ENCODE results near the gene DCLK1.

The DCLK1 gene

DNA sequence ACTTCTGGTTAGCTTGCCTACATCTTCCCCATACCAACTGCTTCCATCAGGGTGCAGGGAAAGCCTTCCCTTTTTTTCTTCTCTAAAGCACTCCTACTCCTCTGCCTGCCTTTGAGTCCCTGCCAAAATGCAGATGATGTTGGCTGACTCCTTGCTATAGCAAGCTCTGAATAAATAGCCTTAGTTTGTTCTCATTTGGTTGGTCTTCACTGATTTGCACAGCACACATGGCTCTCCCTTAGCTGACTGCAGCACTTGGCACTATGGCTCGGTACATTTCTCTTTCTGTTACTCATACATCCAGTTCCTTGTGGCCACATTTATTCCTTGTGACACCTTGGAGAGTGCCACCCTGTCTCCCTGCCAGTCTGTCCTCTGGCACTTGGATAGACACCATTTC lies 249.8 kb downstream of the DCLK1 start:
- Histone ChIP-seq H3K4me2 (ENCODE audit: low read depth, low read length, poor library complexity, severe bottlenecking) (no peak overlapping the region), H3K9ac (ENCODE audit: low read depth, low read length, poor library complexity, severe bottlenecking) (no peak overlapping the region), H3K4me1 (ENCODE audit: insufficient read depth, low read length, poor library complexity, severe bottlenecking) (no peaks in the 10 kb centered on the region), H3K9me2 (replicated peaks; ENCODE audit: low read depth, low read length) (no peaks in the 10 kb centered on the region), H3K4me3 (ENCODE audit: low read length, poor library complexity, severe bottlenecking) (no peak overlapping the region), H3K36me3 (ENCODE audit: insufficient read depth, low read length) (no peaks in the 10 kb centered on the region), H2AFZ (ENCODE audit: low read length) (no peak overlapping the region), H3K79me2 (ENCODE audit: insufficient read depth, low read length) (no peaks in the 10 kb centered on the region), H3K27me3 (ENCODE audit: insufficient read depth, low read length, poor library complexity, severe bottlenecking) (no peaks in the 10 kb centered on the region), H4K20me1 (ENCODE audit: insufficient read depth, low read length, poor library complexity, severe bottlenecking) (no peaks in the 10 kb centered on the region), H3K9me3 (ENCODE audit: insufficient read depth, low read depth, low read length) (no peaks in the 10 kb centered on the region), H3F3A (ENCODE audit: low read depth) (no peaks in the 10 kb centered on the region)
- TF ChIP-seq EZH2phosphoT487 (IDR thresholded peaks at IDR 0.05; ENCODE audit: borderline replicate concordance), result no peak
- no peak for TF ChIP-seq CTCF (conservative IDR thresholded peaks at IDR 0.05; ENCODE audit: low read length)

GRCh38 chr13:35879111-35879510 lies 252.1 kb downstream of the DCLK1 start:
- Histone ChIP-seq H2AFZ (ENCODE audit: low read length) (no peak overlapping the region), H3K27me3 (ENCODE audit: insufficient read depth, low read length, poor library complexity, severe bottlenecking) (no peaks in the 10 kb centered on the region), H3K4me2 (ENCODE audit: low read depth, low read length, poor library complexity, severe bottlenecking) (no peak overlapping the region), H3K79me2 (ENCODE audit: insufficient read depth, low read length) (no peaks in the 10 kb centered on the region), H3K9me2 (replicated peaks; ENCODE audit: low read depth, low read length) (no peaks in the 10 kb centered on the region), H3K9ac (ENCODE audit: low read depth, low read length, poor library complexity, severe bottlenecking) (no peak overlapping the region), H3K9me3 (ENCODE audit: insufficient read depth, low read depth, low read length) (no peaks in the 10 kb centered on the region), H3K36me3 (ENCODE audit: insufficient read depth, low read length) (no peaks in the 10 kb centered on the region), H3F3A (ENCODE audit: low read depth) (no peaks in the 10 kb centered on the region), H3K4me1 (ENCODE audit: insufficient read depth, low read length, poor library complexity, severe bottlenecking) (no peaks in the 10 kb centered on the region), H4K20me1 (ENCODE audit: insufficient read depth, low read length, poor library complexity, severe bottlenecking) (no peaks in the 10 kb centered on the region), H3K4me3 (ENCODE audit: low read length, poor library complexity, severe bottlenecking) (no peak overlapping the region)
- TF ChIP-seq CTCF (conservative IDR thresholded peaks at IDR 0.05; ENCODE audit: low read length), result no peak
- no peak for TF ChIP-seq EZH2phosphoT487 (IDR thresholded peaks at IDR 0.05; ENCODE audit: borderline replicate concordance)

DNA sequence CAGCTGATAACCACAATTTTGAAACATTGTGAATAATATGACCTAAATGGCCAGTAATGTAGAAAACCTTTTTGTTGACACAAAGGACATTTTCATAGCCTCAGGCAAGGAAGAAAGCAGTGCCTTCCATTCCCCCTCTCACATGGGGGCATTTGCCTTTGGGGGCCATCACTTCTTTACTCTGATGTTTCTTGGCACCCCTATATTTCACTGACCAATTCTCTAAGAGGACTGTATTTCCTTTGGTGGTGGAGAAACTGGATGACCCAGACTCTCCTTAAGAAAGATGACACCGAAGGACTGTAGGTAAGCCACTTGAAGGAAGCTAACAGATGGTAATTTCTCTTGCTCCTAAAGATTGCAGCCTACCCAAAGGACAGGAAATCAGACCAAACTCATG lies 254.6 kb downstream of the DCLK1 start:
- Histone ChIP-seq H3K4me3 (ENCODE audit: low read length, poor library complexity, severe bottlenecking) (no peak overlapping the region), H3K9ac (ENCODE audit: low read depth, low read length, poor library complexity, severe bottlenecking) (no peak overlapping the region), H3K9me3 (ENCODE audit: insufficient read depth, low read depth, low read length) (no peaks in the 10 kb centered on the region), H3K4me2 (ENCODE audit: low read depth, low read length, poor library complexity, severe bottlenecking) (no peak overlapping the region), H3F3A (ENCODE audit: low read depth) (no peaks in the 10 kb centered on the region), H3K79me2 (ENCODE audit: insufficient read depth, low read length) (no peaks in the 10 kb centered on the region), H3K36me3 (ENCODE audit: insufficient read depth, low read length) (no peaks in the 10 kb centered on the region), H4K20me1 (ENCODE audit: insufficient read depth, low read length, poor library complexity, severe bottlenecking) (no peaks in the 10 kb centered on the region), H3K4me1 (ENCODE audit: insufficient read depth, low read length, poor library complexity, severe bottlenecking) (no peaks in the 10 kb centered on the region), H3K27me3 (ENCODE audit: insufficient read depth, low read length, poor library complexity, severe bottlenecking) (no peaks in the 10 kb centered on the region), H3K9me2 (replicated peaks; ENCODE audit: low read depth, low read length) (no peaks in the 10 kb centered on the region), H2AFZ (ENCODE audit: low read length) (no peak overlapping the region)
- TF ChIP-seq EZH2phosphoT487 (IDR thresholded peaks at IDR 0.05; ENCODE audit: borderline replicate concordance), result no peak
- TF ChIP-seq CTCF (conservative IDR thresholded peaks at IDR 0.05; ENCODE audit: low read length), result no peak

All from Loucy (cell line).